Measurements from ENCODE around the gene MED12. TPM values are rescaled to one million over a fixed set of nuclear protein-coding genes. Genes with fewer than 3 reads are reported as not detected.

MED12 gene
- total RNA-seq, 2 donors from 2014 or later, result 22.9 to 48.8 TPM

- TF ChIP-seq CTCF (IDR thresholded peaks at IDR 0.05), result no peak
- DNase-seq (ENCODE audit: low spot score) (no peak), ATAC-seq (ENCODE audit: insufficient number of reproducible peaks, low FRiP score, low read depth) (no peak)
These were observed 16.1 kb upstream of the MED12 start for GRCh38 chrX:71102292-71102691.

GRCh38 chrX:71103110-71103983, 15.0 kb upstream of the MED12 start:
- Histone ChIP-seq H3K4me1 (ENCODE audit: control insufficient read depth in 1 of 2, low read depth in 2 of 2) (no peaks in the 10 kb centered on the region), H3K36me3 (no peaks in the 10 kb centered on the region), H3K27me3 (replicated peaks; ENCODE audit: insufficient read depth) (no peaks in the 10 kb centered on the region), H3K27ac (no peak overlapping the region), H3K4me3 (no peak overlapping the region), H3K9me3 (no peaks in the 10 kb centered on the region)
- no peak for DNase-seq (ENCODE audit: low spot score)
- no peak for TF ChIP-seq CTCF (IDR thresholded peaks at IDR 0.05)
- ATAC-seq (ENCODE audit: insufficient number of reproducible peaks, low FRiP score, low read depth), result no peak

More at GRCh38 chrX:71102292-71102691, 16.1 kb upstream of the MED12 start:
- no peaks in the 10 kb centered on the region for H3K36me3 ChIP-seq
- H3K9me3 ChIP-seq, result no peaks in the 10 kb centered on the region
- H3K4me3 ChIP-seq, result no peak overlapping the region
- no peaks in the 10 kb centered on the region for H3K27me3 ChIP-seq (replicated peaks; ENCODE audit: insufficient read depth)
- no peak overlapping the region for H3K27ac ChIP-seq
- H3K4me1 ChIP-seq (ENCODE audit: control insufficient read depth in 1 of 2, low read depth in 2 of 2), result no peaks in the 10 kb centered on the region

GRCh38 chrX:71105628-71106027, 12.8 kb upstream of the MED12 start:
- TF ChIP-seq CTCF (IDR thresholded peaks at IDR 0.05), result no peak
- H3K36me3 ChIP-seq, result no peaks in the 10 kb centered on the region
- no peaks in the 10 kb centered on the region for H3K27me3 ChIP-seq (replicated peaks; ENCODE audit: insufficient read depth)
- H3K9me3 ChIP-seq, result no peaks in the 10 kb centered on the region
- H3K27ac ChIP-seq, result no peak overlapping the region
- ATAC-seq (ENCODE audit: insufficient number of reproducible peaks, low FRiP score, low read depth) (no peak), DNase-seq (ENCODE audit: low spot score) (no peak)
- H3K4me1 ChIP-seq (ENCODE audit: control insufficient read depth in 1 of 2, low read depth in 2 of 2), result no peaks in the 10 kb centered on the region
- H3K4me3 ChIP-seq, result no peak overlapping the region

GRCh38 chrX:71106427-71106826, 12.0 kb upstream of the MED12 start, which contains the start of gene CXorf65:
Gene CXorf65 (minus strand): TSS chrX:71106740. CDS start chrX:71106556, 184 bp downstream.
- TF ChIP-seq CTCF (IDR thresholded peaks at IDR 0.05), result no peak
- no peaks in the 10 kb centered on the region for H3K4me1 ChIP-seq (ENCODE audit: control insufficient read depth in 1 of 2, low read depth in 2 of 2)
- H3K4me3 ChIP-seq, result no peak within 1 kb of the TSS
- no peaks in the 10 kb centered on the region for H3K9me3 ChIP-seq
- DNase-seq (ENCODE audit: low spot score) (no peak), ATAC-seq (ENCODE audit: insufficient number of reproducible peaks, low FRiP score, low read depth) (no peak)
- no peaks in the 10 kb centered on the region for H3K27me3 ChIP-seq (replicated peaks; ENCODE audit: insufficient read depth)
- no peak within 1 kb of the TSS for H3K27ac ChIP-seq
- H3K36me3 ChIP-seq, result no peaks in the 10 kb centered on the region

- no peaks in the 10 kb centered on the region for H3K9me3 ChIP-seq
- no peaks in the 10 kb centered on the region for H3K4me1 ChIP-seq (ENCODE audit: control insufficient read depth in 1 of 2, low read depth in 2 of 2)
- ATAC-seq (ENCODE audit: insufficient number of reproducible peaks, low FRiP score, low read depth), result no peak
These were observed 11.2 kb upstream of the MED12 start for GRCh38 chrX:71107245-71107644.

More at GRCh38 chrX:71107245-71107644, 11.2 kb upstream of the MED12 start:
- DNase-seq (ENCODE audit: low spot score), result no peak
- Histone ChIP-seq H3K27ac (no peak overlapping the region), H3K36me3 (no peaks in the 10 kb centered on the region), H3K4me3 (no peak overlapping the region), H3K27me3 (replicated peaks; ENCODE audit: insufficient read depth) (no peaks in the 10 kb centered on the region)
- TF ChIP-seq CTCF (IDR thresholded peaks at IDR 0.05), result no peak
